DND-41 (cell line): ENCODE results near the gene KIFC3.

Source experiments
- ATAC-seq: fragments of 200-7000 bp; cut with Tn5 transposase; 3 replicates; pipeline ENCODE4 v1.9.1; 2021; ENCODE audit warnings: low read depth; ENCODE audit not compliant: insufficient read depth
- DNase-seq: peaks from one replicate; pipeline ENCODE4 v3.0.0-alpha.2; 2020
- H2AFZ ChIP-seq: 2 replicates; pipeline ENCODE4 v1.6.0; 2012; ENCODE audit warnings: low read depth, low read length
- H3K27ac ChIP-seq: 2 replicates; pipeline ENCODE4 v1.5.1; 2012; ENCODE audit warnings: low read length, inconsistent platforms
- H3K27me3 ChIP-seq: fragments of 200-600 bp; sonication (generic); 2 replicates; pipeline ENCODE4 v1.6.0; 2012; ENCODE audit warnings: low read length, mild to moderate bottlenecking, inconsistent platforms; ENCODE audit not compliant: insufficient read depth, poor library complexity
- H3K36me3 ChIP-seq: 2 replicates; pipeline ENCODE4 v1.5.1; 2012; ENCODE audit warnings: low read length, inconsistent platforms; ENCODE audit not compliant: insufficient read depth
- H3K4me1 ChIP-seq: 2 replicates; pipeline ENCODE4 v1.5.1; 2012; ENCODE audit warnings: mild to moderate bottlenecking, low read length; ENCODE audit not compliant: insufficient read depth
- H3K4me2 ChIP-seq: 2 replicates; pipeline ENCODE4 v1.6.0; 2012; ENCODE audit warnings: mild to moderate bottlenecking, moderate library complexity, low read length, inconsistent platforms; ENCODE audit not compliant: insufficient read depth
- H3K4me3 ChIP-seq, 2 experiments: fragments of 200-600 bp in 1 of 2; shearing (Covaris generic) in 1 of 2; 2 replicates each; pipeline ENCODE4 v1.5.1; 2012 to 2016; ENCODE audit warnings: inconsistent platforms in 2 of 2, low read length in 2 of 2, mild to moderate bottlenecking in 2 of 2, low read depth in 1 of 2, moderate library complexity in 1 of 2
- H3K79me2 ChIP-seq: 2 replicates; pipeline ENCODE4 v1.6.0; 2012; ENCODE audit warnings: low read length, inconsistent platforms; ENCODE audit not compliant: insufficient read depth
- H3K9ac ChIP-seq: 2 replicates; pipeline ENCODE4 v1.6.0; 2012; ENCODE audit warnings: low read depth, mild to moderate bottlenecking, inconsistent platforms, low read length, moderate library complexity
- H3K9me3 ChIP-seq: 2 replicates; pipeline ENCODE4 v1.5.1; 2012; ENCODE audit warnings: low read length, moderate library complexity, mild to moderate bottlenecking, inconsistent platforms; ENCODE audit not compliant: insufficient read depth, severe bottlenecking
- H4K20me1 ChIP-seq: 2 replicates; pipeline ENCODE4 v1.6.0; 2012; ENCODE audit warnings: low read length; ENCODE audit not compliant: insufficient read depth
- EZH2 ChIP-seq: IDR thresholded peaks from 3 replicates; pipeline ENCODE4 v1.6.1; 2012; ENCODE audit warnings: borderline replicate concordance, low read depth, mild to moderate bottlenecking, moderate library complexity, low read length, inconsistent platforms; ENCODE audit not compliant: severe bottlenecking
- TF ChIP-seq, protein P1 (sequence below): IDR thresholded peaks from 2 replicates; pipeline ENCODE4 v1.5.1; 2012; ENCODE audit warnings: borderline replicate concordance, low read length, moderate library complexity, mild to moderate bottlenecking; ENCODE audit not compliant: poor library complexity, severe bottlenecking; ENCODE audit errors: extremely low read depth

Gene KIFC3

DNA sequence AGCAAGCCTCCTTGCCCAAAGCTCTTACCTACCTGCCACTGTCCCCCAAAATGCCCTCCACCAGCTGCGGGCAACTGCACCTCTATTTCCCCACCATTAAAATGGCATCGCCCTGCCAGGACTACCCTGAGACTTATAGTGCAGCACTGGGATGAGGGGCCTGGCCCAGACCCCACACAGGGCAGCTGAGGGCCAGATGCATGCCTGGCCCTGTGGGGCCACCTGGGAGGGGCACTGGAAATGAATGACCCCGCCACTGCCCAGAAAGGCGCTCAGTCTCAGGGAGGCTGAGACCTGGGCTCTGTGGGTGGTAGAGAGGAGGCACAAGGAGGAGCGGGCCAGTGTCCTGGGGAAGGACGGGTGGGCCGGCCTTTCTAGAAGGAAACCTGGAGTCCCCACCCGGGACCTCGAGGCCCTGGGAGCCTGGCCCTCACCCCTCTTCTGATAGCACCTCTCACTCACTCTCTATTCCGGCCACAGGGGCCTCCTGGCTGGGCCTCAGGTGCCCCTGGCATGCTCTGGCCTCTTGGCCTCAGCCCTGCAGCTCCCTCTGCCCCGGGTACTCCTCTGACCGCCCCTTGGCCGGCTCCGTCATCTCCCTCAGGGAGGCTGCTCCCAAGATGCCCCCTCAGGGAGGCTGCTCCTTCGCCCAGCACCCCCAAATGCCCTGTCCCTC lies 39.8 kb downstream of the KIFC3 start:
- Histone ChIP-seq H3K36me3 (peaks cover 4% of the 10 kb centered on the region), H3K79me2 (no peaks in the 10 kb centered on the region), H3K27me3 (no peaks in the 10 kb centered on the region), H3K27ac (no peak overlapping the region), H3K4me3 (no peak overlapping the region), H3K4me1 (no peaks in the 10 kb centered on the region), H4K20me1 (peaks cover 2% of the 10 kb centered on the region; the same call in 1 of the 2 replicates), H2AFZ (no peak overlapping the region), H3K9ac (no peak overlapping the region), H3K4me2 (no peak overlapping the region), H3K9me3 (no peaks in the 10 kb centered on the region)
- TF ChIP-seq, protein P1, sequence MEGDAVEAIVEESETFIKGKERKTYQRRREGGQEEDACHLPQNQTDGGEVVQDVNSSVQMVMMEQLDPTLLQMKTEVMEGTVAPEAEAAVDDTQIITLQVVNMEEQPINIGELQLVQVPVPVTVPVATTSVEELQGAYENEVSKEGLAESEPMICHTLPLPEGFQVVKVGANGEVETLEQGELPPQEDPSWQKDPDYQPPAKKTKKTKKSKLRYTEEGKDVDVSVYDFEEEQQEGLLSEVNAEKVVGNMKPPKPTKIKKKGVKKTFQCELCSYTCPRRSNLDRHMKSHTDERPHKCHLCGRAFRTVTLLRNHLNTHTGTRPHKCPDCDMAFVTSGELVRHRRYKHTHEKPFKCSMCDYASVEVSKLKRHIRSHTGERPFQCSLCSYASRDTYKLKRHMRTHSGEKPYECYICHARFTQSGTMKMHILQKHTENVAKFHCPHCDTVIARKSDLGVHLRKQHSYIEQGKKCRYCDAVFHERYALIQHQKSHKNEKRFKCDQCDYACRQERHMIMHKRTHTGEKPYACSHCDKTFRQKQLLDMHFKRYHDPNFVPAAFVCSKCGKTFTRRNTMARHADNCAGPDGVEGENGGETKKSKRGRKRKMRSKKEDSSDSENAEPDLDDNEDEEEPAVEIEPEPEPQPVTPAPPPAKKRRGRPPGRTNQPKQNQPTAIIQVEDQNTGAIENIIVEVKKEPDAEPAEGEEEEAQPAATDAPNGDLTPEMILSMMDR: no peak
- no peak for TF ChIP-seq EZH2
- no peak for ATAC-seq
- no peak for DNase-seq

DNA sequence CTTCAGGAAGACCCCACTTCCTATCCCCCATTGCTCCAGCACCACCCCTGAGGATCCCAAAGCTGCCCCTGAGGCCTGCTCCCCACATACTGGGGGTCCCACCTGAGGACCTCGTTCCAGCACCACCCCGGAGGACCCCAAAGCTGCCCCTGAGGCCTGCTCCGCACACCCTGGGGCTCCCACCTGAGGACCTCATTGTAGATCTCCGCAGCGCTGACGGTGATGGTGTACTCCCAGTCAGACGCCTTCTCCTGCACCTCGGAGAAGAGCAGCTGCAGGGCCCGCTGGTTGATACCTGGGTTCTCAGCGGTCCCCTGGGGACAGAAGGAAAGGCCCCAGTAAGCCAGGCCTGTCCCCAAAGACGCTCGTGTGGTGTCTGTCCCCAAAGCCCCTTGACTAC lies 40.3 kb downstream of the KIFC3 start:
- DNase-seq (no peak), ATAC-seq (no peak)
- Histone ChIP-seq H3K4me1 (no peaks in the 10 kb centered on the region), H3K9ac (no peak overlapping the region), H3K4me3 (no peak overlapping the region), H3K36me3 (peaks cover 7% of the 10 kb centered on the region), H3K27ac (no peak overlapping the region), H4K20me1 (peaks cover 6% of the 10 kb centered on the region; the same call in 1 of the 2 replicates), H3K9me3 (no peaks in the 10 kb centered on the region), H2AFZ (no peak overlapping the region), H3K4me2 (no peak overlapping the region), H3K27me3 (no peaks in the 10 kb centered on the region), H3K79me2 (no peaks in the 10 kb centered on the region)
- TF ChIP-seq, protein P1: no peak

DNA sequence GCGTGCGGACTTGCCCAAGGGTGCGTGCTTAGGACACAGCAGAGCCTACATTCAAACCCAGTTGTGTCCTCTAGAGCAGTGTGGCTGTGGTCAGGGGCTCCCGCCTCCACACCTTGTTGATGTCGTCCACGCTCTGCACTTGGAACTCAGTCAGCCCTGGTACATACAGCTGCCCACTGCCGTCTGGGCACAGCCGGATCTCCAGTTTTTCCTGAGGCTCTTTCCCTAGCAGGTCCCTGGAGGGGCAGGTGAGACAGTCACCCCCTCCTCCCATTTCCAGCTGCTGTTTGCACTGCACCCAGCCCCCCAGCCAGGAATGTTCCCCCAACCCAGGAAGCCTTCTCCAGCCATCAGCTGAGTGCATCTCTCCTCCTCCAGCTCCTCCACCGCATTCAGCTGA lies 41.0 kb downstream of the KIFC3 start:
- TF ChIP-seq, protein P1: no peak
- no peak for TF ChIP-seq EZH2
- Histone ChIP-seq H3K4me2 (no peak overlapping the region), H4K20me1 (peaks cover 10% of the 10 kb centered on the region; the same call in 1 of the 2 replicates), H3K27me3 (no peaks in the 10 kb centered on the region), H3K9me3 (no peaks in the 10 kb centered on the region), H3K27ac (no peak overlapping the region), H2AFZ (no peak overlapping the region), H3K4me3 (no peak overlapping the region), H3K36me3 (peaks cover 13% of the 10 kb centered on the region), H3K79me2 (no peaks in the 10 kb centered on the region), H3K4me1 (no peaks in the 10 kb centered on the region), H3K9ac (no peak overlapping the region)
- DNase-seq (no peak), ATAC-seq (no peak)
